CD14-positive monocyte (primary cell): ENCODE measurements around the gene CACNA1C. TPM values are rescaled to one million over a fixed set of nuclear protein-coding genes. Genes with fewer than 3 reads are reported as not detected.

Experiments used
- DNase-seq, 3 donors: peaks; one replicate each; pipeline ENCODE4 v3.0.0-alpha.2; 2011 to 2022
- H2AFZ ChIP-seq: 2 replicates; pipeline ENCODE4 v1.6.0; 2012; ENCODE audit warnings: mild to moderate bottlenecking, low read depth, low read length, inconsistent platforms; ENCODE audit not compliant: insufficient read depth, poor library complexity, severe bottlenecking
- H3K27ac ChIP-seq, 2 donors: 1 replicate in 1 of 2; 2 replicates in 1 of 2; pipeline ENCODE4 v1.5.1; 2012 to 2013; ENCODE audit warnings: low read length in 2 of 2, control low read depth in 1 of 2, inconsistent platforms in 1 of 2, low read depth in 1 of 2, mild to moderate bottlenecking in 1 of 2
- H3K27me3 ChIP-seq, 2 donors: one replicate each; pipeline versions ENCODE4 v1.6.0 to v1.6.1; 2011 to 2013; ENCODE audit warnings: low read length in 2 of 2; ENCODE audit not compliant: control insufficient read depth in 2 of 2, insufficient read depth in 2 of 2
- H3K36me3 ChIP-seq, 2 donors: replicated peaks in 1 of 2; 1 replicate in 1 of 2; 2 replicates in 1 of 2; pipeline versions ENCODE4 v1.5.1 to v1.6.1; 2012 to 2013; ENCODE audit warnings: low read length in 2 of 2, control low read depth in 1 of 2, inconsistent platforms in 1 of 2, mild to moderate bottlenecking in 1 of 2; ENCODE audit not compliant: insufficient read depth in 2 of 2, control insufficient read depth in 1 of 2
- H3K4me1 ChIP-seq, 2 donors: 1 replicate in 1 of 2; 2 replicates in 1 of 2; pipeline versions ENCODE4 v1.5.1 to v1.6.1; 2012 to 2013; ENCODE audit warnings: low read length in 2 of 2, control low read depth in 1 of 2, inconsistent platforms in 1 of 2, mild to moderate bottlenecking in 1 of 2, moderate library complexity in 1 of 2; ENCODE audit not compliant: insufficient read depth in 2 of 2, control insufficient read depth in 1 of 2
- H3K4me2 ChIP-seq: replicated peaks from 2 replicates; pipeline ENCODE3; 2012; ENCODE audit warnings: low read length, moderate library complexity, mild to moderate bottlenecking; ENCODE audit not compliant: poor library complexity, severe bottlenecking; ENCODE audit errors: extremely low read depth
- H3K4me3 ChIP-seq, 3 experiments: fragments of 200-600 bp in 1 of 3; sonication (generic) in 1 of 3; replicated peaks in 1 of 3; 1 replicate in 2 of 3; 2 replicates in 1 of 3; pipeline ENCODE4 v1.5.1; 2011 to 2013; ENCODE audit warnings: low read length in 3 of 3, mild to moderate bottlenecking in 3 of 3, control low read depth in 2 of 3, low read depth in 2 of 3, inconsistent platforms in 1 of 3, moderate library complexity in 1 of 3
- H3K79me2 ChIP-seq: 2 replicates; pipeline ENCODE4 v1.6.0; 2012; ENCODE audit warnings: mild to moderate bottlenecking, control low read depth, inconsistent platforms, low read length, moderate library complexity; ENCODE audit not compliant: insufficient read depth
- H3K9ac ChIP-seq: 2 replicates; pipeline ENCODE4 v1.6.0; 2017; ENCODE audit warnings: low read length, mild to moderate bottlenecking; ENCODE audit not compliant: insufficient read depth, poor library complexity, severe bottlenecking
- H3K9me3 ChIP-seq, 2 donors: replicated peaks in 1 of 2; 1 replicate in 1 of 2; 2 replicates in 1 of 2; pipeline versions ENCODE4 v1.5.1 to v1.6.1; 2012 to 2013; ENCODE audit warnings: low read length in 2 of 2, control low read depth in 1 of 2; ENCODE audit not compliant: control insufficient read depth in 1 of 2, insufficient read depth in 1 of 2
- H4K20me1 ChIP-seq: 2 replicates; pipeline ENCODE4 v1.6.0; 2012; ENCODE audit warnings: mild to moderate bottlenecking, low read length, control low read depth, moderate library complexity; ENCODE audit not compliant: insufficient read depth
- H3K27ac Mint-ChIP-seq, 7 donors: one replicate each; pipeline ENCODE4 v1.8.0; 2020; ENCODE audit warnings: mild to moderate bottlenecking in 7 of 7, mixed read lengths in 7 of 7, moderate library complexity in 6 of 7, inconsistent platforms in 2 of 7
- H3K27me3 Mint-ChIP-seq, 3 donors: one replicate each; pipeline ENCODE4 v1.8.0; 2021 to 2022; ENCODE audit warnings: low read depth in 3 of 3, mild to moderate bottlenecking in 3 of 3, mixed read lengths in 3 of 3, moderate library complexity in 3 of 3, inconsistent platforms in 1 of 3
- H3K36me3 Mint-ChIP-seq, 2 donors: one replicate each; pipeline ENCODE4 v1.8.0; 2020; ENCODE audit warnings: mixed read lengths in 2 of 2, inconsistent platforms in 1 of 2, mild to moderate bottlenecking in 1 of 2
- H3K4me1 Mint-ChIP-seq: one replicate; pipeline ENCODE4 v1.8.0; 2020; ENCODE audit warnings: mild to moderate bottlenecking, mixed read lengths
- H3K4me3 Mint-ChIP-seq, 2 donors: one replicate each; pipeline ENCODE4 v1.8.0; 2020; ENCODE audit warnings: mild to moderate bottlenecking in 2 of 2, mixed read lengths in 2 of 2, moderate library complexity in 1 of 2
- H3K9me3 Mint-ChIP-seq, 7 donors: one replicate each; pipeline ENCODE4 v1.8.0; 2020 to 2022; ENCODE audit warnings: mixed read lengths in 7 of 7, mild to moderate bottlenecking in 6 of 7, moderate library complexity in 6 of 7, inconsistent platforms in 2 of 7
- CTCF ChIP-seq: fragments of 200-600 bp; IDR thresholded peaks from one replicate; pipeline ENCODE4 v1.8.0; 2022; ENCODE audit warnings: antibody characterized with exemption, mild to moderate bottlenecking
- WGBS: methylation state at CpG from one replicate; pipeline ENCODE4 v1.1.5; 2013; ENCODE audit warnings: missing lambda C conversion rate; ENCODE audit not compliant: insufficient coverage; 5-methylcytosine and 5-hydroxymethylcytosine counted together
- intact Hi-C, 2 donors: fragments of 100-400 bp; cut with micrococcal nuclease; formaldehyde crosslinking; loops; one replicate each; pipeline versions ENCODE4 v1.15.0 to v1.15.1; 2023
- polyA plus RNA-seq, 3 donors: library from polyadenylated mRNA; depleted of rRNA in 1 of 3; unstranded in 2 of 3; stranded (reverse) in 1 of 3; fragments of 300-500 nt in 2 of 3; fragments of >200 nt in 1 of 3; fragmentation: Illumina TruSeq in 2 of 3; gene quantifications; 1 replicate in 2 of 3; 2 replicates in 1 of 3; pipeline ENCODE4 v1.2.3, GENCODE V29; 2012 to 2021

CACNA1C gene
- polyA plus RNA-seq, 3 donors, result not detected

DNA sequence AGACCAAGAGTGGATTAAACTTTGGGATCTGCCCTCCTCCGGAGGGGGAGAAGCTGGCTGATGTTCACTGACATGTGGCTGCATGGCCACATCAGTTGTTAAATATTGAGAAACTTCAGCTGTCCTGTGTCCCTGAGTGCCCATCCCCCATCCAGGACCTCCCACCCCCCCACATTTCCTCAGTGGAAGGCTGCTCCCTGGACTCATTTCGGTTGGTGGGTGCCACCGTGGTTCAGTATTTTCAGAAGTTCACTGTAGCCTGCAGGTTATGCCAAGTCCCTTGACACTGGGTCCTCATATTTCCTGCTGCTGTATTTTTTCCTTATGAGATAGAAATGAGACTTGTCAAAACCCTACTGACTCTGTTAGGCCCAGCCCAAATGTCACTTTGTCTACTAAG lies 302.4 kb downstream of the CACNA1C start:
- H3K27ac ChIP-seq, result no peak overlapping the region
- no peak overlapping the region for H3K4me2 ChIP-seq
- 53% methylated on average over 3 of the region's 3 CpGs for WGBS
- intact Hi-C loops, result loop anchor here in 1 of 2 donors (5.0 kb wide), 1 partner anchor 68 kb away; no protein-coding TSS in a partner anchor
- peaks cover 0 to 2% (median 0%) of the 10 kb centered on the region in 7 donors for H3K9me3 Mint-ChIP-seq
- no peak for TF ChIP-seq CTCF
- no peaks in the 10 kb centered on the region for H3K9me3 ChIP-seq
- no peaks in the 10 kb centered on the region for H4K20me1 ChIP-seq
- H3K36me3 ChIP-seq, result no peaks in the 10 kb centered on the region
- DNase-seq, result no peak
- H3K36me3 Mint-ChIP-seq, result peaks cover 0 to 2% of the 10 kb centered on the region in 2 donors
- no peaks in the 10 kb centered on the region for H3K27me3 ChIP-seq
- H3K27me3 Mint-ChIP-seq, result peaks cover 8 to 9% (median 8%) of the 10 kb centered on the region in 3 donors
- no peak overlapping the region for H3K4me3 Mint-ChIP-seq
- H3K79me2 ChIP-seq, result no peaks in the 10 kb centered on the region
- no peak overlapping the region for H3K9ac ChIP-seq
- no peak overlapping the region for H3K4me3 ChIP-seq
- peaks cover 27 to 33% of the 10 kb centered on the region in 2 donors for H3K4me1 ChIP-seq
- peaks cover 43% of the 10 kb centered on the region for H3K4me1 Mint-ChIP-seq
- H3K27ac Mint-ChIP-seq, result no peak overlapping the region
- H2AFZ ChIP-seq, result no peak overlapping the region

- Mint-ChIP-seq H3K4me3 (no peak overlapping the region), H3K27ac (no peak overlapping the region), H3K4me1 (peaks cover 45% of the 10 kb centered on the region), H3K9me3 (peaks cover 0 to 2% (median 0%) of the 10 kb centered on the region in 7 donors), H3K27me3 (peaks cover 8 to 9% (median 8%) of the 10 kb centered on the region in 3 donors), H3K36me3 (peaks cover 0 to 2% of the 10 kb centered on the region in 2 donors)
- DNase-seq, result no peak
- Histone ChIP-seq H3K36me3 (no peaks in the 10 kb centered on the region), H3K4me2 (no peak overlapping the region), H3K27me3 (no peaks in the 10 kb centered on the region), H3K79me2 (no peaks in the 10 kb centered on the region), H4K20me1 (no peaks in the 10 kb centered on the region), H3K9ac (no peak overlapping the region), H3K9me3 (no peaks in the 10 kb centered on the region), H3K4me1 (peaks cover 30 to 37% of the 10 kb centered on the region in 2 donors), H3K27ac (no peak overlapping the region), H2AFZ (no peak overlapping the region), H3K4me3 (no peak overlapping the region)
- intact Hi-C loops, result loop anchor here in 1 of 2 donors (5.0 kb wide), 1 partner anchor 68 kb away; no protein-coding TSS in a partner anchor
- no peak for TF ChIP-seq CTCF
- 93% methylated on average over 2 of the region's 5 CpGs for WGBS
Measured at GRCh38 chr12:2355604-2356003, 302.8 kb downstream of the CACNA1C start.
